ENCODE results near the gene ATP6V1C2. TPM values are rescaled to one million over a fixed set of nuclear protein-coding genes. Genes with fewer than 3 reads are reported as not detected.
A peak's percentile ranks its signal among the peaks of the same experiment; 100 is the strongest.

Gene ATP6V1C2
- total and polyA plus RNA-seq, 2 experiments from 2014 or later, result 0.14 to 2.1 TPM

DNA sequence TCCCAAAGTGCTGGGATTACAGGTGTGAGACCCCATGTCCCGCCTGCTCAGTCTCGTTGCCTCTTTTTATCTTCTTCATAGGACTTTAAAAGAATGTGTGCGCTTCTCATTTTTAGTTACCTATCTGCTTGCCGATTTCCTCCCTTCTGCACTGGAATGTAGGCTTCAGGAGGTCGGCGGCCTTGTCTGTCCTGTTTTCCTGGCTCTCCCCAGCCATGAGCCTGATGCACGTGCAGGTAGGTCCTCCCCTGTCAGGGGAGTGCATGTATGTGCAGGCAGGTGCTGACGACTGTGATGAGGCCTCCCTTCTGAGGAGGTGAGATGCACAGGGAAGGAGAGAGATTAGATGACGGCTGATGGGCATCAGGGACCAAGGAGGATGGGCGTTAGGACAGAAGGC lies 13.6 kb upstream of the ATP6V1C2 start:
- Mint-ChIP-seq H3K27me3 (ENCODE audit: insufficient read depth, low read depth, poor library complexity) (peaks cover 2% of the 10 kb centered on the region), H3K36me3 (ENCODE audit: low read depth) (no peaks in the 10 kb centered on the region), H3K27ac (no peak overlapping the region), H3K4me1 (peaks cover 11% of the 10 kb centered on the region; the same call in 2 of the 3 replicates), H3K9me3 (no peaks in the 10 kb centered on the region), H3K4me3 (no peak overlapping the region)
- no peak overlapping the region for H3K4me3 ChIP-seq
- no peaks in the 10 kb centered on the region for H3K9me2 ChIP-seq (ENCODE audit: insufficient read depth)
- H3K27ac ChIP-seq (ENCODE audit: low read depth), result no peak overlapping the region
- no peaks in the 10 kb centered on the region for H4K20me1 ChIP-seq (replicated peaks; ENCODE audit: insufficient read depth)
- H3K79me2 ChIP-seq (replicated peaks; ENCODE audit: insufficient read depth), result no peaks in the 10 kb centered on the region
- DNase-seq (ENCODE audit: low spot score) (no peak), ATAC-seq (no peak)
- TF ChIP-seq, protein P1, sequence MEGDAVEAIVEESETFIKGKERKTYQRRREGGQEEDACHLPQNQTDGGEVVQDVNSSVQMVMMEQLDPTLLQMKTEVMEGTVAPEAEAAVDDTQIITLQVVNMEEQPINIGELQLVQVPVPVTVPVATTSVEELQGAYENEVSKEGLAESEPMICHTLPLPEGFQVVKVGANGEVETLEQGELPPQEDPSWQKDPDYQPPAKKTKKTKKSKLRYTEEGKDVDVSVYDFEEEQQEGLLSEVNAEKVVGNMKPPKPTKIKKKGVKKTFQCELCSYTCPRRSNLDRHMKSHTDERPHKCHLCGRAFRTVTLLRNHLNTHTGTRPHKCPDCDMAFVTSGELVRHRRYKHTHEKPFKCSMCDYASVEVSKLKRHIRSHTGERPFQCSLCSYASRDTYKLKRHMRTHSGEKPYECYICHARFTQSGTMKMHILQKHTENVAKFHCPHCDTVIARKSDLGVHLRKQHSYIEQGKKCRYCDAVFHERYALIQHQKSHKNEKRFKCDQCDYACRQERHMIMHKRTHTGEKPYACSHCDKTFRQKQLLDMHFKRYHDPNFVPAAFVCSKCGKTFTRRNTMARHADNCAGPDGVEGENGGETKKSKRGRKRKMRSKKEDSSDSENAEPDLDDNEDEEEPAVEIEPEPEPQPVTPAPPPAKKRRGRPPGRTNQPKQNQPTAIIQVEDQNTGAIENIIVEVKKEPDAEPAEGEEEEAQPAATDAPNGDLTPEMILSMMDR (conservative IDR thresholded peaks at IDR 0.05; ENCODE audit: low read depth in 2 of 2), result no peak
- TF ChIP-seq CREB1 (CRISPR knock-in tag; IDR thresholded peaks at IDR 0.05; ENCODE audit: low read depth), result no peak
- H3K4me1 ChIP-seq (ENCODE audit: insufficient read depth), result no peaks in the 10 kb centered on the region
- H3K4me2 ChIP-seq, result no peak overlapping the region
- no peak overlapping the region for H2AFZ ChIP-seq
- H3K27me3 ChIP-seq (ENCODE audit: insufficient read depth), result no peaks in the 10 kb centered on the region
- H3F3A ChIP-seq (replicated peaks; ENCODE audit: low read depth), result no peaks in the 10 kb centered on the region
- no peaks in the 10 kb centered on the region for H3K36me3 ChIP-seq (ENCODE audit: insufficient read depth)

DNA sequence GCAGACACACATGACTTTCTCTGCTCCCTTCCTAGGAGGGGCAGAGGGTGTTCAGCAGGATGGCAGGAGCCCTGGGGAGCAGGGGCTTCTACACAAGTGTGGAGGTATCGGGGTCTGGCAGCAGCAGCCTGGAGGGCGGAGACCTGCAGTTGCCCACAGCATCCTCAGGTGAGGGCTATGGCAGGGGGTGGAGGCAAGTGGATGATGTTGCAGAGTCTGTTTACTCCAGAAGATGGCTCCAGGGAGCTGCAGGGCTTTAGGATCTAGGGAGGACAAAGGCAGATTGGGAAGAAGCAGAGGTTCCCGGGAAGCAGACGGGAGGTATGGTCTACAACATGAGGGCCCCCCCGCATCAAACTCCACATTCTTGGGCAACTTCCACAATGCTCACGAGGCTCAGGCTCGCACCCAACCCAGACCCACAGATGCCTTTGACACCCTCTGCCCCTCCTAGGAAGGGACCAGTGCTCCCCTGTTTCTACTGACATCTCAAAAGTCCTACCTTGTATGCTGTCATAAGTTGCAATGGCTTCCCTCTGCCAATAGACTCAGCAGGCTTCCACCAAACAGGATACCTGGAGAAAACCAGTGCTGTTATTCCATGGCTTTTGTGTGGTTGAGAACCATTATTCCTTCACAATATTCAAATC lies 12.0 kb upstream of the ATP6V1C2 start:
- no peaks in the 10 kb centered on the region for H4K20me1 ChIP-seq (replicated peaks; ENCODE audit: insufficient read depth)
- no peak overlapping the region for H3K4me3 ChIP-seq
- Mint-ChIP-seq H3K27ac (no peak overlapping the region), H3K4me1 (peaks cover 11% of the 10 kb centered on the region; the same call in 2 of the 3 replicates), H3K27me3 (ENCODE audit: insufficient read depth, low read depth, poor library complexity) (peaks cover 2% of the 10 kb centered on the region), H3K9me3 (no peaks in the 10 kb centered on the region), H3K4me3 (peak overlapping the region; percentile 36; the same call in 1 of the 3 replicates), H3K36me3 (ENCODE audit: low read depth) (no peaks in the 10 kb centered on the region)
- no peaks in the 10 kb centered on the region for H3K4me1 ChIP-seq (ENCODE audit: insufficient read depth)
- no peaks in the 10 kb centered on the region for H3K79me2 ChIP-seq (replicated peaks; ENCODE audit: insufficient read depth)
- TF ChIP-seq, protein P1 (conservative IDR thresholded peaks at IDR 0.05; ENCODE audit: low read depth in 2 of 2), result peak; percentile 60 to 86
- TF ChIP-seq, protein P2, sequence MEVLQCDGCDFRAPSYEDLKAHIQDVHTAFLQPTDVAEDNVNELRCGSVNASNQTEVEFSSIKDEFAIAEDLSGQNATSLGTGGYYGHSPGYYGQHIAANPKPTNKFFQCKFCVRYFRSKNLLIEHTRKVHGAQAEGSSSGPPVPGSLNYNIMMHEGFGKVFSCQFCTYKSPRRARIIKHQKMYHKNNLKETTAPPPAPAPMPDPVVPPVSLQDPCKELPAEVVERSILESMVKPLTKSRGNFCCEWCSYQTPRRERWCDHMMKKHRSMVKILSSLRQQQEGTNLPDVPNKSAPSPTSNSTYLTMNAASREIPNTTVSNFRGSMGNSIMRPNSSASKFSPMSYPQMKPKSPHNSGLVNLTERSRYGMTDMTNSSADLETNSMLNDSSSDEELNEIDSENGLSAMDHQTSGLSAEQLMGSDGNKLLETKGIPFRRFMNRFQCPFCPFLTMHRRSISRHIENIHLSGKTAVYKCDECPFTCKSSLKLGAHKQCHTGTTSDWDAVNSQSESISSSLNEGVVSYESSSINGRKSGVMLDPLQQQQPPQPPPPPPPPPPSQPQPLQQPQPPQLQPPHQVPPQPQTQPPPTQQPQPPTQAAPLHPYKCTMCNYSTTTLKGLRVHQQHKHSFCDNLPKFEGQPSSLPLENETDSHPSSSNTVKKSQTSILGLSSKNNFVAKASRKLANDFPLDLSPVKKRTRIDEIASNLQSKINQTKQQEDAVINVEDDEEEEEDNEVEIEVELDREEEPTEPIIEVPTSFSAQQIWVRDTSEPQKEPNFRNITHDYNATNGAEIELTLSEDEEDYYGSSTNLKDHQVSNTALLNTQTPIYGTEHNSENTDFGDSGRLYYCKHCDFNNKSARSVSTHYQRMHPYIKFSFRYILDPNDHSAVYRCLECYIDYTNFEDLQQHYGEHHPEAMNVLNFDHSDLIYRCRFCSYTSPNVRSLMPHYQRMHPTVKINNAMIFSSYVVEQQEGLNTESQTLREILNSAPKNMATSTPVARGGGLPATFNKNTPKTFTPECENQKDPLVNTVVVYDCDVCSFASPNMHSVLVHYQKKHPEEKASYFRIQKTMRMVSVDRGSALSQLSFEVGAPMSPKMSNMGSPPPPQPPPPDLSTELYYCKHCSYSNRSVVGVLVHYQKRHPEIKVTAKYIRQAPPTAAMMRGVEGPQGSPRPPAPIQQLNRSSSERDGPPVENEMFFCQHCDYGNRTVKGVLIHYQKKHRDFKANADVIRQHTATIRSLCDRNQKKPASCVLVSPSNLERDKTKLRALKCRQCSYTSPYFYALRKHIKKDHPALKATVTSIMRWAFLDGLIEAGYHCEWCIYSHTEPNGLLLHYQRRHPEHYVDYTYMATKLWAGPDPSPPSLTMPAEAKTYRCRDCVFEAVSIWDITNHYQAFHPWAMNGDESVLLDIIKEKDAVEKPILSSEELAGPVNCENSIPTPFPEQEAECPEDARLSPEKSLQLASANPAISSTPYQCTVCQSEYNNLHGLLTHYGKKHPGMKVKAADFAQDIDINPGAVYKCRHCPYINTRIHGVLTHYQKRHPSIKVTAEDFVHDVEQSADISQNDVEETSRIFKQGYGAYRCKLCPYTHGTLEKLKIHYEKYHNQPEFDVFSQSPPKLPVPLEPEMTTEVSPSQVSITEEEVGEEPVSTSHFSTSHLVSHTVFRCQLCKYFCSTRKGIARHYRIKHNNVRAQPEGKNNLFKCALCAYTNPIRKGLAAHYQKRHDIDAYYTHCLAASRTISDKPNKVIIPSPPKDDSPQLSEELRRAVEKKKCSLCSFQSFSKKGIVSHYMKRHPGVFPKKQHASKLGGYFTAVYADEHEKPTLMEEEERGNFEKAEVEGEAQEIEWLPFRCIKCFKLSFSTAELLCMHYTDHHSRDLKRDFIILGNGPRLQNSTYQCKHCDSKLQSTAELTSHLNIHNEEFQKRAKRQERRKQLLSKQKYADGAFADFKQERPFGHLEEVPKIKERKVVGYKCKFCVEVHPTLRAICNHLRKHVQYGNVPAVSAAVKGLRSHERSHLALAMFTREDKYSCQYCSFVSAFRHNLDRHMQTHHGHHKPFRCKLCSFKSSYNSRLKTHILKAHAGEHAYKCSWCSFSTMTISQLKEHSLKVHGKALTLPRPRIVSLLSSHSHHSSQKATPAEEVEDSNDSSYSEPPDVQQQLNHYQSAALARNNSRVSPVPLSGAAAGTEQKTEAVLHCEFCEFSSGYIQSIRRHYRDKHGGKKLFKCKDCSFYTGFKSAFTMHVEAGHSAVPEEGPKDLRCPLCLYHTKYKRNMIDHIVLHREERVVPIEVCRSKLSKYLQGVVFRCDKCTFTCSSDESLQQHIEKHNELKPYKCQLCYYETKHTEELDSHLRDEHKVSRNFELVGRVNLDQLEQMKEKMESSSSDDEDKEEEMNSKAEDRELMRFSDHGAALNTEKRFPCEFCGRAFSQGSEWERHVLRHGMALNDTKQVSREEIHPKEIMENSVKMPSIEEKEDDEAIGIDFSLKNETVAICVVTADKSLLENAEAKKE (CRISPR knock-in tag; IDR thresholded peaks at IDR 0.05), result peak; percentile 79; the same call in 1 of the 2 replicates
- TF ChIP-seq, protein P3, sequence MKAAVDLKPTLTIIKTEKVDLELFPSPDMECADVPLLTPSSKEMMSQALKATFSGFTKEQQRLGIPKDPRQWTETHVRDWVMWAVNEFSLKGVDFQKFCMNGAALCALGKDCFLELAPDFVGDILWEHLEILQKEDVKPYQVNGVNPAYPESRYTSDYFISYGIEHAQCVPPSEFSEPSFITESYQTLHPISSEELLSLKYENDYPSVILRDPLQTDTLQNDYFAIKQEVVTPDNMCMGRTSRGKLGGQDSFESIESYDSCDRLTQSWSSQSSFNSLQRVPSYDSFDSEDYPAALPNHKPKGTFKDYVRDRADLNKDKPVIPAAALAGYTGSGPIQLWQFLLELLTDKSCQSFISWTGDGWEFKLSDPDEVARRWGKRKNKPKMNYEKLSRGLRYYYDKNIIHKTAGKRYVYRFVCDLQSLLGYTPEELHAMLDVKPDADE (IDR thresholded peaks at IDR 0.05), result no peak
- H3F3A ChIP-seq (replicated peaks; ENCODE audit: low read depth), result no peaks in the 10 kb centered on the region
- no peak overlapping the region for H3K4me2 ChIP-seq
- peak; percentile 97 for ATAC-seq
- H3K36me3 ChIP-seq (ENCODE audit: insufficient read depth), result no peaks in the 10 kb centered on the region
- H3K27ac ChIP-seq (ENCODE audit: low read depth), result no peak overlapping the region
- no peaks in the 10 kb centered on the region for H3K27me3 ChIP-seq (ENCODE audit: insufficient read depth)
- DNase-seq (ENCODE audit: low spot score), result peak; percentile 84
- H3K9me2 ChIP-seq (ENCODE audit: insufficient read depth), result no peaks in the 10 kb centered on the region
- H2AFZ ChIP-seq, result peak overlapping the region; percentile 94
